Loucy (cell line): ENCODE results near the gene ECT2.

Experiments used
- H2AFZ ChIP-seq: fragments of 200-600 bp; sonication (generic); 2 replicates; pipeline ENCODE4 v1.6.0; 2016; ENCODE audit warnings: antibody characterized with exemption, mild to moderate bottlenecking, low read length, moderate library complexity
- H3F3A ChIP-seq: fragments of 200-600 bp; 2 replicates; pipeline ENCODE4 v1.6.0; 2016; ENCODE audit warnings: antibody characterized with exemption, low read depth, mild to moderate bottlenecking
- H3K27me3 ChIP-seq: fragments of 200-600 bp; sonication (generic); 2 replicates; pipeline ENCODE4 v1.6.1; 2014; ENCODE audit warnings: low read length, mild to moderate bottlenecking; ENCODE audit not compliant: insufficient read depth, poor library complexity, severe bottlenecking
- H3K36me3 ChIP-seq: fragments of 200-600 bp; sonication (generic); 2 replicates; pipeline ENCODE4 v1.6.1; 2016; ENCODE audit warnings: low read length; ENCODE audit not compliant: insufficient read depth
- H3K4me1 ChIP-seq: fragments of 200-600 bp; sonication (generic); 2 replicates; pipeline ENCODE4 v1.5.1; 2014; ENCODE audit warnings: low read length, mild to moderate bottlenecking; ENCODE audit not compliant: insufficient read depth, poor library complexity, severe bottlenecking
- H3K4me2 ChIP-seq: fragments of 200-600 bp; sonication (generic); 2 replicates; pipeline ENCODE4 v1.6.0; 2014; ENCODE audit warnings: antibody characterized with exemption, low read length, low read depth, mild to moderate bottlenecking; ENCODE audit not compliant: poor library complexity, severe bottlenecking
- H3K4me3 ChIP-seq: fragments of 200-600 bp; sonication (generic); 2 replicates; pipeline ENCODE4 v1.5.1; 2014; ENCODE audit warnings: low read length, mild to moderate bottlenecking, mixed read lengths; ENCODE audit not compliant: poor library complexity, severe bottlenecking
- H3K79me2 ChIP-seq: fragments of 200-600 bp; sonication (generic); 2 replicates; pipeline ENCODE4 v1.6.1; 2014; ENCODE audit warnings: low read length; ENCODE audit not compliant: insufficient read depth
- H3K9ac ChIP-seq: fragments of 200-600 bp; sonication (generic); 2 replicates; pipeline ENCODE4 v1.6.0; 2014; ENCODE audit warnings: mild to moderate bottlenecking, low read depth, low read length, moderate library complexity; ENCODE audit not compliant: poor library complexity, severe bottlenecking
- H3K9me2 ChIP-seq: fragments of 200-600 bp; sonication (generic); replicated peaks from 2 replicates; pipeline ENCODE4 v1.6.1; 2016; ENCODE audit warnings: low read depth, low read length, mixed read lengths
- H3K9me3 ChIP-seq: fragments of 200-600 bp; sonication (generic); 2 replicates; pipeline ENCODE4 v1.6.1; 2014; ENCODE audit warnings: mild to moderate bottlenecking, antibody characterized with exemption, low read length, low read depth; ENCODE audit not compliant: insufficient read depth
- H4K20me1 ChIP-seq: fragments of 200-600 bp; sonication (generic); 2 replicates; pipeline ENCODE4 v1.6.0; 2014; ENCODE audit warnings: antibody characterized with exemption, low read length, mild to moderate bottlenecking; ENCODE audit not compliant: insufficient read depth, poor library complexity, severe bottlenecking
- CTCF ChIP-seq: fragments of 200-600 bp; sonication (generic); conservative IDR thresholded peaks from 2 replicates; pipeline ENCODE4 v1.5.1; 2014; ENCODE audit warnings: mild to moderate bottlenecking, antibody characterized with exemption, low read length
- EZH2phosphoT487 ChIP-seq: fragments of 200-600 bp; IDR thresholded peaks from 2 replicates; pipeline ENCODE4 v1.6.1; 2018; ENCODE audit warnings: antibody characterized with exemption, mild to moderate bottlenecking, moderate library complexity, borderline replicate concordance

The ECT2 gene

DNA sequence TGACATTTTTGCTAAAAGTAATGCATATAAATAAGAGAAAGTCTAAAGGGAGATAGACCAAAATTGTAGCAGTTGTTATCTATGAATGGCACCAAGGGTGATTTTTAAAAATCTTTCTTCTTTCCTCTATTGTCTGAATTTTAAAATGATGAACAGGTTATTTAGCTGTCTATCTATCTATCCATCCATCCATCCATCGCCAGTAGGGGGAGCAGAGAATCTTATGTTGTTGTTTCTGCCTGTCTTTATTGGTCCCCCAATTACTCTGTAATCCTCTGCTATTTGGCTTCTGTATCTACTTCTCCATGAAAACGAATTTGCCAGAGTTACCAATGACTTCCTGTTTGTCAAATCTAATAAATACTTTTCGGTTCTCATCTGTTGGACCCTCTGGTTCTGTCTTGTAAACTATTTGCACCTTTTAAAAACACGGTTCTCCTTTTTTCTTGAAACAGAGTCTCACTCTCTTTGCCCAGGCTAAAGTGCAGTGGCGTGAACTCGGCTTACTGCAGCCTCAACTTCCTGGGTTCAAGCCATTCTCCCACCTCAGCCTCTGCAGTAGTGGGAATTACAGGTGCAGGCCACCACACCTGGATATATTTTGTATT lies 86.0 kb downstream of the ECT2 start:
- no peaks in the 10 kb centered on the region for H3K9me3 ChIP-seq
- H3F3A ChIP-seq = no peaks in the 10 kb centered on the region
- no peaks in the 10 kb centered on the region for H3K36me3 ChIP-seq
- H3K27me3 ChIP-seq = no peaks in the 10 kb centered on the region
- no peaks in the 10 kb centered on the region for H3K79me2 ChIP-seq
- no peaks in the 10 kb centered on the region for H3K4me1 ChIP-seq
- no peak overlapping the region for H3K4me3 ChIP-seq
- no peak overlapping the region for H3K4me2 ChIP-seq
- H3K9ac ChIP-seq = no peak overlapping the region
- H2AFZ ChIP-seq = no peak overlapping the region
- TF ChIP-seq EZH2phosphoT487 (no peak), CTCF (peak; percentile 91)
- no peaks in the 10 kb centered on the region for H4K20me1 ChIP-seq
- H3K9me2 ChIP-seq = no peaks in the 10 kb centered on the region

- Histone ChIP-seq H3K36me3 (no peaks in the 10 kb centered on the region), H3K27me3 (no peaks in the 10 kb centered on the region), H3K9me3 (no peaks in the 10 kb centered on the region), H3K9me2 (no peaks in the 10 kb centered on the region), H3K4me3 (no peak overlapping the region), H3F3A (no peaks in the 10 kb centered on the region), H2AFZ (no peak overlapping the region), H3K4me1 (peaks cover 7% of the 10 kb centered on the region), H4K20me1 (no peaks in the 10 kb centered on the region), H3K79me2 (no peaks in the 10 kb centered on the region), H3K9ac (no peak overlapping the region), H3K4me2 (no peak overlapping the region)
- TF ChIP-seq EZH2phosphoT487 (no peak), CTCF (no peak)
These were observed 89.2 kb downstream of the ECT2 start for GRCh38 chr3:172839679-172840078.

- Histone ChIP-seq H3F3A (no peaks in the 10 kb centered on the region), H3K4me3 (no peak overlapping the region), H4K20me1 (no peaks in the 10 kb centered on the region), H3K4me2 (no peak overlapping the region), H3K9me2 (no peaks in the 10 kb centered on the region), H3K9me3 (no peaks in the 10 kb centered on the region), H3K79me2 (no peaks in the 10 kb centered on the region), H2AFZ (no peak overlapping the region), H3K4me1 (peaks cover 7% of the 10 kb centered on the region), H3K27me3 (no peaks in the 10 kb centered on the region), H3K36me3 (no peaks in the 10 kb centered on the region), H3K9ac (no peak overlapping the region)
- no peak for TF ChIP-seq CTCF
- no peak for TF ChIP-seq EZH2phosphoT487
These were observed 89.9 kb downstream of the ECT2 start for GRCh38 chr3:172840463-172840862.
